SJSA1 (cell line): ENCODE results near the gene TBC1D32. TPM values are rescaled to one million over a fixed set of nuclear protein-coding genes. Genes with fewer than 3 reads are reported as not detected.
"Not testable (repeated sequence)": the region's sequence is repeated elsewhere in the genome, so short reads cannot be mapped to it uniquely, and the experiment has no call there.

ENCODE experiments used
- DNase-seq, 2 experiments: peaks; one replicate each; pipeline ENCODE4 v3.0.0-alpha.2; 2015 to 2020; ENCODE audit warnings: low spot score in 2 of 2, low read depth in 1 of 2
- H3K27ac ChIP-seq: fragments of 250-450 bp; sonication (Bioruptor Pico); 2 replicates; pipeline ENCODE4 v1.5.1; 2020; ENCODE audit warnings: mild to moderate bottlenecking, moderate library complexity
- H3K27me3 ChIP-seq: fragments of 250-450 bp; sonication (Bioruptor Pico); replicated peaks from 2 replicates; pipeline ENCODE4 v1.5.1; 2020; ENCODE audit warnings: mild to moderate bottlenecking, moderate library complexity
- H3K36me3 ChIP-seq: fragments of 250-450 bp; sonication (Bioruptor Pico); 2 replicates; pipeline ENCODE4 v1.5.1; 2020; ENCODE audit warnings: mild to moderate bottlenecking
- H3K4me1 ChIP-seq: fragments of 250-450 bp; sonication (Bioruptor Pico); replicated peaks from 2 replicates; pipeline ENCODE4 v1.6.1; 2021; ENCODE audit warnings: mild to moderate bottlenecking
- H3K4me3 ChIP-seq: fragments of 250-450 bp; sonication (Bioruptor Pico); 2 replicates; pipeline ENCODE4 v1.5.1; 2020; ENCODE audit warnings: mild to moderate bottlenecking
- H3K9me3 ChIP-seq: fragments of 250-450 bp; sonication (Bioruptor Pico); replicated peaks from 2 replicates; pipeline ENCODE4 v1.5.1; 2020; ENCODE audit warnings: mild to moderate bottlenecking
- total RNA-seq: library from RNA; depleted of rRNA; stranded (reverse); fragments of >200 nt; shearing (Covaris generic); gene quantifications from 2 replicates; pipeline ENCODE4 v1.2.3, GENCODE V29; 2014

TBC1D32 gene
- total RNA-seq, 1 experiment from 2014 or later = 4.8 TPM

GRCh38 chr6:121339639-121340226 lies 5.5 kb upstream of the TBC1D32 start:
- H3K9me3 ChIP-seq = no peaks in the 10 kb centered on the region
- H3K4me3 ChIP-seq = no peak overlapping the region
- no peak for DNase-seq
- H3K4me1 ChIP-seq = peaks cover 7% of the 10 kb centered on the region; the same call in 1 of the 2 replicates
- no peaks in the 10 kb centered on the region for H3K27me3 ChIP-seq
- H3K27ac ChIP-seq = no peak overlapping the region
- 0 out of 2 replicates have a peak, but pooled peaks cover under 1% of the 10 kb centered on the region for H3K36me3 ChIP-seq

- no peak for DNase-seq
- peaks cover 7% of the 10 kb centered on the region for H3K4me1 ChIP-seq
- H3K4me3 ChIP-seq = no peak overlapping the region
- H3K9me3 ChIP-seq = no peaks in the 10 kb centered on the region
- no peaks in the 10 kb centered on the region for H3K27me3 ChIP-seq
- H3K27ac ChIP-seq = no peak overlapping the region
- peaks cover 3% of the 10 kb centered on the region; the same call in 1 of the 2 replicates for H3K36me3 ChIP-seq
Measured at GRCh38 chr6:121338956-121339355, 4.7 kb upstream of the TBC1D32 start.

GRCh38 chr6:121338366-121338765 lies 4.1 kb upstream of the TBC1D32 start:
- H3K27ac ChIP-seq = no peak overlapping the region
- H3K4me3 ChIP-seq = no peak overlapping the region
- H3K36me3 ChIP-seq = peaks cover 3% of the 10 kb centered on the region; the same call in 1 of the 2 replicates
- H3K9me3 ChIP-seq = no peaks in the 10 kb centered on the region
- peaks cover 7% of the 10 kb centered on the region for H3K4me1 ChIP-seq
- H3K27me3 ChIP-seq = no peaks in the 10 kb centered on the region
- DNase-seq = no peak

- DNase-seq = no peak
- no peaks in the 10 kb centered on the region for H3K9me3 ChIP-seq
Measured at GRCh38 chr6:121335087-121336008, 1.1 kb upstream of the TBC1D32 start.

GRCh38 chr6:121333694-121334093 lies 586 bp downstream of the TBC1D32 start:
- H3K4me1 ChIP-seq, DNase-seq, H3K27ac ChIP-seq, H3K36me3 ChIP-seq, H3K9me3 ChIP-seq, H3K27me3 ChIP-seq: not testable (repeated sequence)
- peak overlapping the region; percentile 63; the same call in 1 of the 2 replicates for H3K4me3 ChIP-seq

More at GRCh38 chr6:121335087-121336008, 1.1 kb upstream of the TBC1D32 start:
- Histone ChIP-seq H3K36me3 (peaks cover 3% of the 10 kb centered on the region; the same call in 1 of the 2 replicates), H3K27ac (peak overlapping the region; percentile 92), H3K4me3 (peak overlapping the region; percentile 63), H3K27me3 (no peaks in the 10 kb centered on the region), H3K4me1 (peaks cover 7% of the 10 kb centered on the region)

- Histone ChIP-seq H3K4me3 (no peak overlapping the region), H3K36me3 (peaks cover 3% of the 10 kb centered on the region; the same call in 1 of the 2 replicates), H3K4me1 (peaks cover 7% of the 10 kb centered on the region), H3K27me3 (no peaks in the 10 kb centered on the region), H3K27ac (no peak overlapping the region), H3K9me3 (no peaks in the 10 kb centered on the region)
- no peak for DNase-seq
Measured at GRCh38 chr6:121333196-121333595, 1.1 kb downstream of the TBC1D32 start.

GRCh38 chr6:121330516-121330915 lies 3.8 kb downstream of the TBC1D32 start:
- Histone ChIP-seq H3K36me3 (peaks cover 3% of the 10 kb centered on the region; the same call in 1 of the 2 replicates), H3K9me3 (no peaks in the 10 kb centered on the region), H3K27me3 (no peaks in the 10 kb centered on the region), H3K4me1 (peaks cover 6% of the 10 kb centered on the region), H3K4me3 (no peak overlapping the region), H3K27ac (no peak overlapping the region)
- no peak for DNase-seq

- Histone ChIP-seq H3K9me3 (no peaks in the 10 kb centered on the region), H3K36me3 (no peaks in the 10 kb centered on the region), H3K4me1 (no peaks in the 10 kb centered on the region), H3K27ac (no peak overlapping the region), H3K4me3 (no peak overlapping the region), H3K27me3 (no peaks in the 10 kb centered on the region)
- no peak for DNase-seq
Measured at GRCh38 chr6:121321282-121321681, 13.0 kb downstream of the TBC1D32 start.

- H3K27me3 ChIP-seq = no peaks in the 10 kb centered on the region
- H3K9me3 ChIP-seq = no peaks in the 10 kb centered on the region
- H3K27ac ChIP-seq = no peak overlapping the region
- H3K4me3 ChIP-seq = no peak overlapping the region
- no peaks in the 10 kb centered on the region for H3K36me3 ChIP-seq
- no peaks in the 10 kb centered on the region for H3K4me1 ChIP-seq
- DNase-seq = no peak
Measured at GRCh38 chr6:121319603-121320002, 14.7 kb downstream of the TBC1D32 start.

GRCh38 chr6:121319112-121319553 lies 15.1 kb downstream of the TBC1D32 start:
- H3K27ac ChIP-seq = no peak overlapping the region
- H3K27me3 ChIP-seq = no peaks in the 10 kb centered on the region
- DNase-seq = peak in 1 of 2 experiments; percentile 12
- H3K4me3 ChIP-seq = no peak overlapping the region
- H3K9me3 ChIP-seq = no peaks in the 10 kb centered on the region
- no peaks in the 10 kb centered on the region for H3K4me1 ChIP-seq
- H3K36me3 ChIP-seq = no peaks in the 10 kb centered on the region

GRCh38 chr6:121314381-121315112 lies 19.7 kb downstream of the TBC1D32 start:
- Histone ChIP-seq H3K36me3 (no peaks in the 10 kb centered on the region), H3K4me3 (no peak overlapping the region), H3K9me3 (no peaks in the 10 kb centered on the region), H3K4me1 (peaks cover 7% of the 10 kb centered on the region), H3K27ac (no peak overlapping the region), H3K27me3 (no peaks in the 10 kb centered on the region)
- no peak for DNase-seq

GRCh38 chr6:121311814-121312213 lies 22.5 kb downstream of the TBC1D32 start:
- not testable (repeated sequence) for H3K4me1 ChIP-seq, H3K27ac ChIP-seq, H3K27me3 ChIP-seq, H3K9me3 ChIP-seq, H3K4me3 ChIP-seq, H3K36me3 ChIP-seq, DNase-seq

- no peak for DNase-seq
- Histone ChIP-seq H3K27ac (peak overlapping the region; percentile 44), H3K4me3 (no peak overlapping the region), H3K36me3 (no peaks in the 10 kb centered on the region), H3K27me3 (no peaks in the 10 kb centered on the region), H3K9me3 (no peaks in the 10 kb centered on the region), H3K4me1 (peaks cover 7% of the 10 kb centered on the region)
Measured at GRCh38 chr6:121310495-121310894, 23.8 kb downstream of the TBC1D32 start.
